HCEC 1CT (cell line): Measurements from ENCODE around the gene UBTFL1.
"Not testable (repeated sequence)": the region's sequence is repeated elsewhere in the genome, so short reads cannot be mapped to it uniquely, and the experiment has no call there.

Experiments
- DNase-seq: peaks from one replicate; pipeline ENCODE4 v3.0.0-alpha.2; 2017

UBTFL1 gene, protein sequence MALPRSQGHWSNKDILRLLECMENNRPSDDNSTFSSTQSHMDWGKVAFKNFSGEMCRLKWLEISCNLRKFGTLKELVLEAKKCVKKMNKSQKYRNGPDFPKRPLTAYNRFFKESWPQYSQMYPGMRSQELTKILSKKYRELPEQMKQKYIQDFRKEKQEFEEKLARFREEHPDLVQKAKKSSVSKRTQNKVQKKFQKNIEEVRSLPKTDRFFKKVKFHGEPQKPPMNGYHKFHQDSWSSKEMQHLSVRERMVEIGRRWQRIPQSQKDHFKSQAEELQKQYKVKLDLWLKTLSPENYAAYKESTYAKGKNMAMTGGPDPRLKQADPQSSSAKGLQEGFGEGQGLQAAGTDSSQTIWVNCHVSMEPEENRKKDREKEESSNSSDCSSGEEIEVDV

GRCh38 chr11:90085650-90086049, at the start of gene UBTFL1:
UBTFL1 (plus strand) TSS chr11:90085950; CDS start chr11:90085950, 0 bp downstream.
- not testable (repeated sequence) for DNase-seq

GRCh38 chr11:90051591-90052209, 34.0 kb upstream of the UBTFL1 start:
- not testable (repeated sequence) for DNase-seq

DNA sequence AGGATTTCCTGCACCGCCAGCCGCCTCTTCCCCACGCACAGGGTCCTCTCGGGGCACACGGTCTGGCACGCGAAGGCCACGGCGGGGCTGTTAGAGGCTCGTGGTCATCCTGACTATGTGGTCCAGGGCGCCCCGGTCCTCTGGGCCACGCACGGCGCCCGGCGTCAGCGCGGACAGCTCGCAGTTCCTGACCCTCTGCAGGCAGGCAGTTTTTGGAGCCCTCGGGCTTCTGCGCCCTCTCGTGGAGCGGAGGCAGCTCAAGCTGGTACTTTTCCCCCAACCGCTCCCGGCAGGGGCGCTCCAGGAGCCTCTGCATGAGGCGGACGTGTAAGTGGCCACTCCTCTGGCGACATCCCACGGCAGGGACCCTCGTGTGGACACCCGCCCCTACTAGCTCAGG, 33.4 kb upstream of the UBTFL1 start:
- not testable (repeated sequence) for DNase-seq

DNA sequence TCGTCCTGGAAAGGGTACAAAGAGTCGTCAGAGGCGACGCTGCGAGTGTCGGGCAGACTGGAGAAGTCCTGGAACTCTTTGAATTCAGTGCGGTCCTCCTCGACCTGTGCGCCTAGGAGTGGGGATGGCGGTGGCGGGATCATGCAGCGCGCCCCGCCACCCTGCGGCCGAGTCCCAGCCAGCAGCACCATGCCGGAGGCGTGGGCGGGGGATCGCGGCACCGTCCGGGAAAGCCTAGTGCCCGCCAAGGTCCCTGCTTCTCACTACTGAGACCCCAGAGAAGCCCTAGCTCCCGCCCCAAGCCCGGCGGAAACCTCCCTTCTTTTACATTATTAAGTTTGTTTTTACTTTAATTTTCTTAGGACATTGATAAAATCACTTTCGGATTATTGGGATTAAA, 32.2 kb upstream of the UBTFL1 start:
- not testable (repeated sequence) for DNase-seq

GRCh38 chr11:90088731-90089130, 3.0 kb downstream of the UBTFL1 start:
- not testable (repeated sequence) for DNase-seq

- not testable (repeated sequence) for DNase-seq
Observed at GRCh38 chr11:90095230-90095924, 9.6 kb downstream of the UBTFL1 start.

DNA sequence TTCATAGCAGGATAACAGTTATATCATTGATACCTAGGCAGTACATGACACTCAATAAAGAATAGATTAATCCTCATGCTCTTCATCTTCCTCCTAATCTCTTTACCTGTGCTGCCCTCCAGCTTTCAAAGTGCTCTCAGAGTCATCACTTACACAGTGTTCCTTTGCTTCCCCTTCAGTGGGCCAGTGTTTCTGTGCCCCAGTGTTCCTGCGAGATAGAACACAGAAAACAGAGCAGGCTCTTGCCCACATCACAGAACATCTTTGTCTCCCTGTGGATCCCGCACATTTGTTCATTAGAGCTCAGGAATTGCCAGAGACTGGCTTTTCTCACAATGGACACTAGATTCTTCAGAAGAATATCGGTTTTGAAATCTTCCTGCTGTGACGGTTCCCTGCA, 12.5 kb downstream of the UBTFL1 start:
- not testable (repeated sequence) for DNase-seq

GRCh38 chr11:90100431-90100830, 14.7 kb downstream of the UBTFL1 start:
- DNase-seq: no peak

DNA sequence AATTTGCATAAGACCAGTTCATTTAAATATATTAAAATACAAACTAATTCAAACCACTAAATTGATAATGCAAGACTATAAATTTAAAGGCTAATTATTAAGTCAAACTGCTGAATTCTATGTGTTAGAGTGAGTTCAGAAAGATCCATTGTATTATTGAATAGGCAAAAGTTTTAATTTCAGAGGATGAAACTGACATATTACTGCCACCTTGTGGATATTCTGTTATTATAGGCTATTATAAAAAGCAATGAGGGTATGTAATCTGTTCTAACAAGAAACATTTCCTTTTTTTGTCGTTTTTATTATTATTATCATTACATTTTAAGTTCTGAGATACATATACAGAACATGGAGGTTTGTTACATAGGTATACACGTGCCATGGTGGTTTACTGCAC, 27.8 kb downstream of the UBTFL1 start:
- peak; percentile 1 for DNase-seq

DNA sequence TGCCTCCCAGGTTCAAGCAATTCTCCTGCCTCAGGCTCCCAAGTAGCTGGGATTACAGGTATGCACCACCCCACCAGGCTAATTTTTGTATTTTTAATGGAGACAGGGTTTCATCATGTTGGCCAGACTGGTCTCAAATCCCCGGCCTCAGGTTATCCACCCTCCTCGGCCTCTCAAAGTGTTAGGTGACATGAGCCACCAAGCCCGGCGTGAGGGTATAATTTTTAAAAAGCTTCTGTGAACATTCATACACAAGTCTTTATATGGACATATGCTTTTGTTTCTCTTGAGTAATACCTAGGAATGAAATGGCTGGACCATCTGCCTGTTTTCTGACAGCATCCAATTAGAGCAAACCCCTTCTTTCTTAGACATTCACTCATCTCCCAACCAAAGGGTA, 34.4 kb downstream of the UBTFL1 start:
- no peak for DNase-seq

DNA sequence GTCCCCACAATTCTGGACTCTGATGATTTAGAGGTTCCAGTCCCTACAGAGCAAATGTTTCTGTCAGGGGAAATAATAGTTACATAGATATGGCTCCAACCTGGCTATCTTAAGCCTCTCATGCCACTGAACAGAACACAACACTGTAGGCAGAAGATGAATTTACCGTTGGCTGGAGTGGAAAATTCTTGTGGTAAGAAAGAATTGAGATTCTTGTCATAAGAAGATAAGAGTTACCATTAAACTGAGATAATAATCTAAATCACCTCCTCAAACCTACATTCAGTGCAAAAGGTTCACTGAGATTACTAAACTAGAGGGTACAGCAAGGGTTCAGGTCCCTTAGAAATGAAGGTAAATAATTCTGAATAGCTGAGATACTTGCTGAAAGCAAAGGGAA, 38.6 kb downstream of the UBTFL1 start:
- DNase-seq: no peak

GRCh38 chr11:90124946-90125345, 39.2 kb downstream of the UBTFL1 start:
- DNase-seq: no peak

DNA sequence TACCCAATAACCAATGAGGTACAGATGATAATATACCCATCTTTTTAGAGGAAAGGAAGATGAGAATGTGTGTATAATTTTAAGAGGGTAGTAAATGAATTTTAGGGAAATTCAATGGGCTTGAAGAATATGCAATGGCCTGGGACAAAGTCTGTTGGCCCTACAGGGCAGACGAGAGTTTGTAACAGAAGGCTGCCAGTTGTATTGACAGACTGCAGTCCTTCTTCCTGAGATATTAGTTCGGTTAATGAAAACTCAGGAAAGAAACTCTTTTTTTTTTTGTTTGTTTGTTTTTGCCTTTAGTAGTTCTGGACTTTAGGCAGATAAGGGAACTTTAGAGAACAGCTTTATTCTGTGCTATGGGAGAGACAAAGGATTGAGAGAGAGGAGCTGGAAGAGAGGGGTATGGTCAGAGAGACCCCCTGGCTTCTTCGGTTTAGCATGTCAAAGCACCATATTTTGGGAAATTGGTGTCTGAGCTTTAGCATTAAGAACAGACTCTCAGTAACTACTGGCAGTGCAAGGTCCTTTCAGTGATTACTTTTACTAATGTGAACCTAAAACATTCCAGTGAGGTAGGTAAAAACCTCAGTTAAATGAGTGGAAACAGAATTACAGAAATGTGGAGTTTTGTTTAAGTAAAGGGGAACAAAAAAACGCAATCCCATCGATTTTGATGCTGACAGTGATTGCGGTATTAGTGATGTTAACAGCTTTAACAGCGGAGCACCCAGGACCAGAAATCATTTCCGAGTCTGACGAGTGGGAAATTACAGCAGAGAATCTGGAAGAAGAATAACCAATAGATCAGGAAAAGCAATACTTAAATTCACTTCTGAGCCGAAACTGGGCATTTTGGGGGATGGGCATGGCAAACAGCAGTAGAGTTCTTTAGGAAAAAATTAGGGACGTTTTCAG, 48.1 kb downstream of the UBTFL1 start:
- DNase-seq: no peak

GRCh38 chr11:90134478-90135003, 48.8 kb downstream of the UBTFL1 start, which contains the start of gene NAALAD2:
NAALAD2 (plus strand) TSS chr11:90134663; CDS start chr11:90134759, 96 bp downstream.
- peak; percentile 29 for DNase-seq

- DNase-seq: no peak
Observed at GRCh38 chr11:90135016-90135415, 49.3 kb downstream of the UBTFL1 start.
